ENCODE data around the gene HS3ST5.
"Not testable (repeated sequence)": the region's sequence is repeated elsewhere in the genome, so short reads cannot be mapped to it uniquely, and the experiment has no call there.

Gene HS3ST5

GRCh38 chr6:114084327-114084890, 258.4 kb downstream of the HS3ST5 start:
- no peak for DNase-seq

GRCh38 chr6:114083251-114083650, 259.6 kb downstream of the HS3ST5 start:
- no peak for DNase-seq

DNA sequence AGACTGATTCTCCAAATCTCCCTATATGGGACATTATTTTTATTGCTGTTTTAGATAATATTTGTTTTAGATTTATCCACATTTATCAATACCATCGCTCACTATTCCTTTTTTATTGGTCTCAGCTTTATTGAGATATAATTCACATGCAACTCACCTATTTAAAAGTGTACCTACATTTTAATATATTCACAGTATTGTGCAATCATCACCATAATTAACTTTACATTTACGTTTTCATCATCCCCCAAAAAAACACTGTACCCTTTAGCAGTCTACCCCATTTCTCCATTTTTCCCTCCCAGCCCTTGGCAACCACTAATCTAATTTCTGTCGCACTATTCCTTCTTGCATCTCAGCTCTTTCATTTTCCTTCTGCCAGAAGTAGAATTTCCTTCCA, 261.1 kb downstream of the HS3ST5 start:
- no peak for DNase-seq

- DNase-seq: no peak
These were observed 261.8 kb downstream of the HS3ST5 start for GRCh38 chr6:114080891-114081510.

DNA sequence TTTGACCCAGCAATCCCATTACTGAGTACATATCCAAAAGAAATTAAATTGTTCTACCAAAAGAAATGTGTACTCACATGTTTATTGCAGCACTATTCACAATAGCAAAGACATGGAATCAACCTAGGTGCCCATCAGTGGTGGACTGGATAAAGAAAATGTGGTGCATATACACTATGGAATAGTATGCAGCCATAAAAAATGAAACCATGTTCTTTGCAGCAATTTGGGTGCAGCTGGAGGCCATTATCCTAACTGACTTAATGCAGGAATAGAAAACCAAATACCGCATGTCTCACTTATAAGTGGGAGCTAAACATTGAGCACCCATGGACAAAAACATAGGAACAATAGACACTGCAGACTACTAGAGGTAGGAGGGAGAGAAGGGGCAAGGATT, 262.4 kb downstream of the HS3ST5 start:
- DNase-seq: not testable (repeated sequence)

- no peak for DNase-seq
These were observed 267.0 kb downstream of the HS3ST5 start for GRCh38 chr6:114075777-114076176.

DNA sequence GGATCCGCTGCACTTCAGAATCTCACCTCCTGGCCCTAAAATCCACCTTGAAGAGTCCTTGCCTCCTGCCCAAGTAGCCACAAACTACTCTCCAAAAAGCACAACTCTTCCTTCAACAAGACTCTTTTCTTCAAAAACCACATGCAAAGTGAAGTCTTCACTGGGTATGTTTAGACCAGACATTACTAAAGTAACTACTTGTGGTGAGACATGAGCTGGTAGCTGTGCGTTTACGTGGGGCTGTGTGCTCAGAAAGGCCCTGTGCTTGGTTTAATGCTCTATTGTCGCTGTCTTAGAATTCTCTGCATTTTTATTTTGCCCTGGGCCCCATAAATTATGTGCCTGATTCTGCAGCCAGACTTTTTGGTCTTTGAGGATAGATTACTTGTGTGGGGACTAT, 267.5 kb downstream of the HS3ST5 start:
- no peak for DNase-seq

GRCh38 chr6:114068771-114069170, 274.1 kb downstream of the HS3ST5 start:
- DNase-seq: no peak

- no peak for DNase-seq
These were observed 274.7 kb downstream of the HS3ST5 start for GRCh38 chr6:114068116-114068515.

DNA sequence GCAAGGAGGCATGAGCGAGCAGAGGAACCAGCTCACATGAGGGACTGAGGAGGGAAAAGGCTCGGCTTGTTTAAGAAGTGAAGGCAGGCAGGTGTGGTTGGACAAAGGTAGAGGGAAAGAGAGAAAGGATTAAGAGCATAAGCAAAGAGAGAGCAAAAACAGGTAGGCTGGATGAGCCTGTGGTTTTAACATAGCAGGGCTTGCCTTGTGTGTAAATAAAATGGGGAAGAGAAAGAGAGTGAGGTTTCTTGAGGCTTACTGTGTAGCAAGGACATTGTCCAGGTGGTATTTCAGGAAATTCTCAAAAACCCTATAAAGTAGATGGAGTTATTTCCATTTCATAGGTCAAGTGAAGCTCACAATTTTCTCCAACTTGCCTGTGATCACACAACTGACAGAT, 278.0 kb downstream of the HS3ST5 start:
- DNase-seq: no peak

DNA sequence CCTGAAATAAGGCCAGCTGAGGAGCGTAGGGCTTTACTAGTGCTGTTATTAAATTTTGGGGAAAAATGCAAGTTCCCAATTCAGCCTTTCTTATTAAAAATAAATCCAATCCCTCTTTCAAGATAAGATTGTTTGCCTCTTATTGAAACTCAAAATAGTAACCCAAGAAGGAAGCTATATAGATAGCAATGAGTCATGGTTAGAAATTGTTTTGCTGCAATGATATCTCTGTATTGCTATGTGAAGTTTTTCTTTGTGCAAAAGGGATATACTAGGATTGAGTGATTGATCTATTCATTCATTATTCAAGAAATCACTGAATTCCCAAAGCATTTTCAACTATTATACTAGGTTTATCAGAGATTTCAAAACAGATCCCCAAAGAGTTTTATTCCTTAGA, 278.9 kb downstream of the HS3ST5 start:
- DNase-seq: no peak

DNA sequence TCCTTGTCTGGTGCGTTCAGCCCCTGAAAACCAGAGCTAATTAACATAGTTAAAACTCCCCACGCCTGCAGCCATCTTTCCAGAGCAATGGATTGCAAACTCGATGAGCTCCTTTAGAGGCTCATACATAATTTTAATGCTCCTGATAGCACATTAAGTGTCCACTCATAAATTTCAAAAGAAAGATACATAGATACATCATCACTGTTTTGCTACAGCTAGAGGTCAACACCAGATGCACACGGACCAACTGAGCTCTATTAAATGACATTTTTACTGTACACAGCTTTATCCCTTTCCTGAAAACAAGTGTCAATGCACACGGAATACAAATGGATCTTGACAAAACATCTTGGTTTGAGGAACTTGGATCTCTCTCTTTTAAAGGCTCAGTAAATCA, 280.6 kb downstream of the HS3ST5 start:
- no peak for DNase-seq

DNA sequence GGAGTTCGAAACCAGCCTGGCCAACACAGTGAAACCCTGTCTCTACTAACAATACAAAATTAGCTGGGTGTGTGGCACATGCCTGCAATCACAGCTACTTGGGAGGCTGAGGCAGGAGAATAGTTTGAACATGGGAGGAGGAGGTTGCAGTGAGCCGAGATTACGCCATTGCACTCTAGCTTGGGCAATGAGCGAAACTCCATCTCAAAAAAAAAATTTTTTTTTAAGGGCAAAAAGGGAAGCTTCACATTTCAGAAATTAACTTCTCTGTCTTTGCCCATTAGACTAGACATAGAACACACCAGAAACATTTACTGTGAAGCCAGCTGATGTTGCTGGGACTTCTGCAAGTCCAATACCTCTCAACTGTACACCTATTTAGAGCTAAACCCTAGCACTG, 281.1 kb downstream of the HS3ST5 start:
- no peak for DNase-seq

DNA sequence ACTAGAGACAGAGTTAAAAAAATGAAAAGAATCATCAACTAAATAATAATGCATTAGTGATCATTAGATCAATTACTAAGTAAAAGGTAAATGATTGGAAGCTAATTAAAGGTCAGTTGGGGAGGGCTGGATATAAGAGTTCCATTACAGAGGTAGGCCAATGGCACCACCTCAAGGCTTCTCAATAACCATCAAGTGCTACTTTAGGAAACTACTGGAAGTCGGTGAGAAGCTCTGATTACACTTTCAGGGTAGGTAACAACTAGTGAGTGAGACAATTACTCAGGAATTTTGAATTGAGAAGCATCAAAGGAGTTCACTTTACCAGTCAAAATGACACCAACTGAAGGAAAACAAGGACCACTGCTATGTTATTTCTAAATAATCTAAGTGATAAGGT, 281.7 kb downstream of the HS3ST5 start:
- no peak for DNase-seq

- DNase-seq: no peak
These were observed 284.4 kb downstream of the HS3ST5 start for GRCh38 chr6:114058435-114058834.

DNA sequence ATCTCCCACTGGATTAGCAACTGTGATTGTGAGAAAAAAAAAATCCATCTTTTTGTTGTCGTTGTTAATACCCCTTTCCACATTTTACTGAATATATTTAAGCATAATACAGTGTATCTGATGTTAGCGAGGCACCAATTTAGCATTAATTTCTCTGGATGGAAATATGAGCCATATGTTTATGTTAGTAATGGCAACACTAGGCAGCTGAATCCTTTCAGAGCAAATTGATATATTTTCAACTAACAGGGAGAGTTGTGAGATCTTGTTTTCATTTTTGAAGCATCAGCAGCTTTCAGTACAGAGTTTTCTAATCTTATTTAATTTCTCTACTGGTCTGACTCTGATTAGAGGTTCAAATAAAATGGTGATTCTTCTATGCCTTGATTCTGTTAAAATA, 287.1 kb downstream of the HS3ST5 start:
- DNase-seq: no peak

DNA sequence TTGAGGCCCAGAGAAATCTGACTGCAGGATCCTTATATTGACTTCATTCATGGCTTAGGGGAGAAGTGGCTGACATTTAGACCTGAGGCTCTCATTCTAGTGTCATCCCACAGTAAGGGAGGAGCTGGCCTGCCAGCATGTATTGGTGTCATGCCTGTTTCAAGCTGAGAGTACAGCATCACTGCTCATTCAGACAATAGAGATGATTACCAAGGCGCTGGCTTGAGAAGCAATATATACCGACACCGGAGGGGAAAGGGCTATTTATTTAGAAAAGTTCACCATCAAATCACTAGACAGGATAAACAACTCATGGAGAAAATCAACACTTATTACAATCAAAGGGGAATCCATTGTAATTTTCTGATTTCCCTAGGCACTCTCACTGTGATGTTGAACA, 287.5 kb downstream of the HS3ST5 start:
- no peak for DNase-seq

GRCh38 chr6:114053791-114054190, 289.0 kb downstream of the HS3ST5 start:
- no peak for DNase-seq

GRCh38 chr6:114052141-114052540, 290.7 kb downstream of the HS3ST5 start:
- DNase-seq: no peak

DNA sequence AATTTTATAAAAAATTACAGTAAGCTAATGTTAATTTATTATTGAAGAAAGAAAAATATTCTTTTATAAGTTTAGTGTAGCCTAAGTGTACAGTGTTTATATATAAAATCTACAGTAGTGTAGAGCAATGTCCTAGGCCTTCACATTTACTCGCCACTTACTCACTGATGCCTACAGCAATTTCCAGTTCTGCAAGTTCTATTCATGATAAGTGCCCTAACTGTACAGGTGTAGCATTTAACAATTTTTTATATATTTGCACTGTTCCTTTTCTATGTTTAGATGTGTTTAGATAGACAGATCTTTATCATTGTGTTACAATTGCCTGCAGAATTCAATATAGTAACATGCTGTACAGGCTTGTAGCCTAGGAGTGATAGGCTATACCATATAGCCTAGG, 291.8 kb downstream of the HS3ST5 start:
- no peak for DNase-seq

DNA sequence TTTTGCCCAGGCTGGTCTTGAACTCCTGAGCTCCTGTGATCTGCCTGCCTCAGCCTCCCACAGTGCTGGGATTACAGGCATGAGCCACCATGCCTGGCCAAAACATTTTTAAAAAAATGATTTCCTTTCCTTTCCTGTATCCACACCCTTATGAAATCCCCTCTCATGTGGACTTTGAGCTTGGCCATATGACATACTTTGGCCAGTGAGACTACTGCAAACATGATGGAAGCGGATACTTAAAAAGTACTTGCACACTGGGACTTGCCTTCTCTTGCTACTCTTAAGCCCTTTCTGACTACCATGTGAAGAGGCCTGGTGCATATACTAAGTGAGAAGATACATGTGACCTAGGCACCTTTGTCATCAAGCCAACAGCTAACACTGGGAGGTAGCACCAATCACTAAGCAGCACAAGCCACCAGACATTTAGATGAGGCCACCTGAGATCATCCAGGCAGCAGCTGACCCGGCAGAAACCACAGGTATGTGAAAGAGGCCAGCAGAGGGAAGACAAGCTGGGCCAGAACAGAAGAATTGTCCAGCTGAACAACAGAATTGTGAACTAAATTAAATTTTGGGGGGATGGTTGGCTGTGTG, 293.4 kb downstream of the HS3ST5 start:
- no peak for DNase-seq

DNA sequence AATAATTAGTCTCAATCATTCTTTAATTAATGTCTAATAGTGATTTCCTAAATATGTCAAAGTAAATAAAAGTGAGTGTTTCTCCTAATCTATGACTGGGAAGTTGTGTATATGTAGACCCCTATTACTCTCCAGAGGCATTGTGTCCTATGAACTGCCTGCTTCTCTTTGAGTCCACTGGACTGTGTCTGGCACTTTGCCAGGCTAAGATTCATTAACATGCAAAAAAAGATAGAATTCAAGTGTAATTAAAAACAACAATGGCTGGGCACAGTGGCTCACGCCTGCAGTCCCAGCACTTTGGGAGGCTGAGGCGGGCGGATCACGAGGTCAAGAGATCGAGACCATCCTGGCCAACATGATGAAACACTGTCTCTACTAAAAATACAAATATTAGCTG, 298.3 kb downstream of the HS3ST5 start:
- DNase-seq: not testable (repeated sequence)

- DNase-seq: no peak
These were observed 300.4 kb downstream of the HS3ST5 start for GRCh38 chr6:114042267-114043016.

DNA sequence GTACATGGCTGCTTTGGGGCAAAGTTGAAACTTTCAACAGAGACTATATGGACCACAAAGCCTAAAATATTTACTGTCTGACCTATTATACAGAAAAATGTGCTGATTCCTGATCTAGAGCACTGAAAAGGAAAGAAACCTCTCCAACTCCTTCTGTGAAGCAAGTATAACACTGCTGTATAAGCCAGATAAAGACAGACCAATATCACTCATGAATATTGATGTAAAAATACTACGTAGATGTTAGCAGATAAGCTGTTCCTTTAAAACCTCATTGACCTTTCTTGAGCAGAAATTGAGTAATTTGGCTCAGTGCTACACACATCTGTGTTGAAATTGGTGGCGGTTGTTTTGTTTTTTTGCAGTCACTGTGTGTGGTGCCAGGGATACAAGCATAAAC, 302.0 kb downstream of the HS3ST5 start:
- no peak for DNase-seq
